HEK293 (cell line): ENCODE data around the gene PCDH12.
A peak's percentile ranks its signal among the peaks of the same experiment; 100 is the strongest.

Experiments
- GLI4 ChIP-seq: fragments of 450-650 bp; formaldehyde crosslinking; IDR thresholded peaks from 2 replicates; pipeline ENCODE4 v1.5.1; 2016; ENCODE audit warnings: missing biosample characterization, missing genetic modification characterization
- IKZF3 ChIP-seq: fragments of 450-650 bp; IDR thresholded peaks from 2 replicates; pipeline ENCODE4 v1.5.0; 2018; ENCODE audit warnings: missing biosample characterization, mild to moderate bottlenecking, missing genetic modification characterization, moderate library complexity
- TSHZ1 ChIP-seq: fragments of 450-650 bp; formaldehyde crosslinking; IDR thresholded peaks from 2 replicates; pipeline ENCODE4 v1.5.1; 2016; ENCODE audit warnings: missing biosample characterization, missing genetic modification characterization, borderline replicate concordance
- ZNF23 ChIP-seq: fragments of 450-650 bp; formaldehyde crosslinking; IDR thresholded peaks from 2 replicates; pipeline ENCODE4 v1.5.1; 2016; ENCODE audit warnings: missing biosample characterization, missing genetic modification characterization, borderline replicate concordance
- ZNF280D ChIP-seq: fragments of 450-650 bp; formaldehyde crosslinking; IDR thresholded peaks from 2 replicates; pipeline ENCODE4 v1.5.1; 2016; ENCODE audit warnings: missing biosample characterization, missing genetic modification characterization
- ZNF501 ChIP-seq: fragments of 450-650 bp; formaldehyde crosslinking; IDR thresholded peaks from 2 replicates; pipeline ENCODE4 v1.5.1; 2016; ENCODE audit warnings: missing biosample characterization, missing genetic modification characterization
- ZNF518A ChIP-seq: fragments of 450-650 bp; formaldehyde crosslinking; conservative IDR thresholded peaks from 2 replicates; pipeline ENCODE4 v1.5.1; 2016; ENCODE audit warnings: low read depth, missing biosample characterization, missing genetic modification characterization
- ZNF596 ChIP-seq: fragments of 450-650 bp; IDR thresholded peaks from 2 replicates; pipeline ENCODE4 v1.5.0; 2018; ENCODE audit warnings: missing biosample characterization, mild to moderate bottlenecking, missing genetic modification characterization, moderate library complexity
- ZNF600 ChIP-seq: fragments of 450-650 bp; formaldehyde crosslinking; IDR thresholded peaks from 2 replicates; pipeline ENCODE4 v1.5.1; 2016; ENCODE audit warnings: missing biosample characterization, missing genetic modification characterization
- ZNF610 ChIP-seq: fragments of 450-650 bp; formaldehyde crosslinking; IDR thresholded peaks from 2 replicates; pipeline ENCODE4 v1.5.1; 2016; ENCODE audit warnings: missing biosample characterization, missing genetic modification characterization, borderline replicate concordance
- ZNF629 ChIP-seq: fragments of 450-650 bp; formaldehyde crosslinking; IDR thresholded peaks from 2 replicates; pipeline ENCODE4 v1.5.1; 2017; ENCODE audit warnings: missing biosample characterization, missing genetic modification characterization
- ZNF670 ChIP-seq: fragments of 450-650 bp; formaldehyde crosslinking; IDR thresholded peaks from 2 replicates; pipeline ENCODE4 v1.5.1; 2016; ENCODE audit warnings: missing biosample characterization, missing genetic modification characterization, low read depth
- ZNF768 ChIP-seq: fragments of 450-650 bp; formaldehyde crosslinking; IDR thresholded peaks from 2 replicates; pipeline ENCODE4 v1.5.1; 2018; ENCODE audit warnings: missing biosample characterization, mild to moderate bottlenecking, missing genetic modification characterization
- ZSCAN4 ChIP-seq: fragments of 450-650 bp; formaldehyde crosslinking; IDR thresholded peaks from 2 replicates; pipeline ENCODE4 v1.5.1; 2017; ENCODE audit warnings: missing biosample characterization, missing genetic modification characterization
- ZSCAN5A ChIP-seq: fragments of 450-650 bp; formaldehyde crosslinking; IDR thresholded peaks from 2 replicates; pipeline ENCODE4 v1.5.1; 2016; ENCODE audit warnings: missing biosample characterization, missing genetic modification characterization
- TF ChIP-seq, protein P1 (sequence below): fragments of 450-650 bp; IDR thresholded peaks from 2 replicates; pipeline ENCODE4 v1.5.1; 2018; ENCODE audit warnings: missing biosample characterization, mild to moderate bottlenecking, missing genetic modification characterization
- TF ChIP-seq, protein P2 (sequence below): sonication (generic); formaldehyde crosslinking; IDR thresholded peaks from 2 replicates; pipeline ENCODE4 v1.8.1; 2022; ENCODE audit warnings: mild to moderate bottlenecking, moderate library complexity, missing genetic modification reagents
- TF ChIP-seq, protein P3 (sequence below): fragments of 450-650 bp; formaldehyde crosslinking; IDR thresholded peaks from 2 replicates; pipeline ENCODE4 v1.5.1; 2017; ENCODE audit warnings: missing biosample characterization, mild to moderate bottlenecking, missing genetic modification characterization, moderate library complexity

PCDH12 gene

GRCh38 chr5:141968914-141969608 lies 11.1 kb upstream of the PCDH12 start, which contains the start of gene RNF14 (continued):
- no peak; the same call in 1 of the 2 replicates for TF ChIP-seq ZNF518A
- TF ChIP-seq ZNF600 (tag by site-specific recombination) = peak; percentile 91
- TF ChIP-seq ZNF670 (tag by site-specific recombination) = no peak
- TF ChIP-seq IKZF3 (tag by site-specific recombination) = peak; percentile 72
- TF ChIP-seq ZNF768 (tag by site-specific recombination) = no peak; the same call in 1 of the 2 replicates
- no peak for TF ChIP-seq ZNF596 (tag by site-specific recombination)
- TF ChIP-seq, protein P1, sequence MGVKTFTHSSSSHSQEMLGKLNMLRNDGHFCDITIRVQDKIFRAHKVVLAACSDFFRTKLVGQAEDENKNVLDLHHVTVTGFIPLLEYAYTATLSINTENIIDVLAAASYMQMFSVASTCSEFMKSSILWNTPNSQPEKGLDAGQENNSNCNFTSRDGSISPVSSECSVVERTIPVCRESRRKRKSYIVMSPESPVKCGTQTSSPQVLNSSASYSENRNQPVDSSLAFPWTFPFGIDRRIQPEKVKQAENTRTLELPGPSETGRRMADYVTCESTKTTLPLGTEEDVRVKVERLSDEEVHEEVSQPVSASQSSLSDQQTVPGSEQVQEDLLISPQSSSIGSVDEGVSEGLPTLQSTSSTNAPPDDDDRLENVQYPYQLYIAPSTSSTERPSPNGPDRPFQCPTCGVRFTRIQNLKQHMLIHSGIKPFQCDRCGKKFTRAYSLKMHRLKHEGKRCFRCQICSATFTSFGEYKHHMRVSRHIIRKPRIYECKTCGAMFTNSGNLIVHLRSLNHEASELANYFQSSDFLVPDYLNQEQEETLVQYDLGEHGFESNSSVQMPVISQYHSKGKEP (tag by site-specific recombination) = no peak
- TF ChIP-seq ZNF610 (tag by site-specific recombination) = 0 out of 2 replicates have a peak, but pooled peaks have one; percentile 41
- no peak for TF ChIP-seq ZNF23 (tag by site-specific recombination)
- TF ChIP-seq, protein P2, sequence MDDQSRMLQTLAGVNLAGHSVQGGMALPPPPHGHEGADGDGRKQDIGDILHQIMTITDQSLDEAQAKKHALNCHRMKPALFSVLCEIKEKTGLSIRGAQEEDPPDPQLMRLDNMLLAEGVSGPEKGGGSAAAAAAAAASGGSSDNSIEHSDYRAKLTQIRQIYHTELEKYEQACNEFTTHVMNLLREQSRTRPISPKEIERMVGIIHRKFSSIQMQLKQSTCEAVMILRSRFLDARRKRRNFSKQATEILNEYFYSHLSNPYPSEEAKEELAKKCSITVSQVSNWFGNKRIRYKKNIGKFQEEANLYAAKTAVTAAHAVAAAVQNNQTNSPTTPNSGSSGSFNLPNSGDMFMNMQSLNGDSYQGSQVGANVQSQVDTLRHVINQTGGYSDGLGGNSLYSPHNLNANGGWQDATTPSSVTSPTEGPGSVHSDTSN = peak; percentile 86; the same call in 1 of the 2 replicates
- TF ChIP-seq ZNF280D (tag by site-specific recombination) = no peak
- peak; percentile 74; the same call in 1 of the 2 replicates for TF ChIP-seq GLI4 (tag by site-specific recombination)
- TF ChIP-seq ZSCAN4 = peak; percentile 26; the same call in 1 of the 2 replicates
- TF ChIP-seq TSHZ1 (tag by site-specific recombination) = 0 out of 2 replicates have a peak, but pooled peaks have one; percentile 18
- TF ChIP-seq, protein P3, sequence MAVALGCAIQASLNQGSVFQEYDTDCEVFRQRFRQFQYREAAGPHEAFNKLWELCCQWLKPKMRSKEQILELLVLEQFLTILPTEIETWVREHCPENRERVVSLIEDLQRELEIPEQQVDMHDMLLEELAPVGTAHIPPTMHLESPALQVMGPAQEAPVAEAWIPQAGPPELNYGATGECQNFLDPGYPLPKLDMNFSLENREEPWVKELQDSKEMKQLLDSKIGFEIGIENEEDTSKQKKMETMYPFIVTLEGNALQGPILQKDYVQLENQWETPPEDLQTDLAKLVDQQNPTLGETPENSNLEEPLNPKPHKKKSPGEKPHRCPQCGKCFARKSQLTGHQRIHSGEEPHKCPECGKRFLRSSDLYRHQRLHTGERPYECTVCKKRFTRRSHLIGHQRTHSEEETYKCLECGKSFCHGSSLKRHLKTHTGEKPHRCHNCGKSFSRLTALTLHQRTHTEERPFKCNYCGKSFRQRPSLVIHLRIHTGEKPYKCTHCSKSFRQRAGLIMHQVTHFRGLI (tag by site-specific recombination) = peak; percentile 66; the same call in 1 of the 2 replicates
- peak; percentile 60; the same call in 1 of the 2 replicates for TF ChIP-seq ZNF629 (tag by site-specific recombination)
- TF ChIP-seq ZSCAN5A = peak; percentile 97
- TF ChIP-seq ZNF501 (tag by site-specific recombination) = peak; percentile 99
